ENCODE measurements around the gene LTBR.

LTBR gene

GRCh38 chr12:6367065-6367968 lies 16.6 kb upstream of the LTBR start:
- in situ Hi-C loops (cut with MboI; ENCODE audit: low sequenced_read_pairs) = no loop called here

- in situ Hi-C loops (cut with MboI; ENCODE audit: low sequenced_read_pairs) = no loop called here
Observed at GRCh38 chr12:6367969-6368892, 15.7 kb upstream of the LTBR start.

- in situ Hi-C loops (cut with MboI; ENCODE audit: low sequenced_read_pairs) = no loop called here
Observed at GRCh38 chr12:6368906-6369525, 14.9 kb upstream of the LTBR start.

GRCh38 chr12:6369916-6370575 lies 13.9 kb upstream of the LTBR start:
- in situ Hi-C loops (cut with MboI; ENCODE audit: low sequenced_read_pairs) = no loop called here

GRCh38 chr12:6370576-6370935 lies 13.4 kb upstream of the LTBR start:
- in situ Hi-C loops (cut with MboI; ENCODE audit: low sequenced_read_pairs) = no loop called here

GRCh38 chr12:6370994-6371754 lies 12.8 kb upstream of the LTBR start:
- in situ Hi-C loops (cut with MboI; ENCODE audit: low sequenced_read_pairs) = no loop called here

- in situ Hi-C loops (cut with MboI; ENCODE audit: low sequenced_read_pairs) = no loop called here
Observed at GRCh38 chr12:6372403-6373003, 11.5 kb upstream of the LTBR start.

- in situ Hi-C loops (cut with MboI; ENCODE audit: low sequenced_read_pairs) = no loop called here
Observed at GRCh38 chr12:6373022-6373787, 10.8 kb upstream of the LTBR start.

- in situ Hi-C loops (cut with MboI; ENCODE audit: low sequenced_read_pairs) = no loop called here
Observed at GRCh38 chr12:6374028-6374785, 9.8 kb upstream of the LTBR start.

GRCh38 chr12:6374786-6375160 lies 9.2 kb upstream of the LTBR start:
- in situ Hi-C loops (cut with MboI; ENCODE audit: low sequenced_read_pairs) = no loop called here

- in situ Hi-C loops (cut with MboI; ENCODE audit: low sequenced_read_pairs) = no loop called here
Observed at GRCh38 chr12:6375269-6376078, 8.5 kb upstream of the LTBR start, which contains the start of gene SCNN1A. SCNN1A (minus strand) TSS chr12:6375563; CDS start chr12:6374783, 780 bp downstream.

GRCh38 chr12:6376079-6376869 lies 7.7 kb upstream of the LTBR start:
- in situ Hi-C loops (cut with MboI; ENCODE audit: low sequenced_read_pairs) = no loop called here

GRCh38 chr12:6376870-6377666 lies 6.9 kb upstream of the LTBR start:
- in situ Hi-C loops (cut with MboI; ENCODE audit: low sequenced_read_pairs) = no loop called here

GRCh38 chr12:6377667-6377994 lies 6.3 kb upstream of the LTBR start:
- in situ Hi-C loops (cut with MboI; ENCODE audit: low sequenced_read_pairs) = no loop called here

- in situ Hi-C loops (cut with MboI; ENCODE audit: low sequenced_read_pairs) = no loop called here
Observed at GRCh38 chr12:6378709-6379472, 5.1 kb upstream of the LTBR start.

Data from HL-60/S4 treated with phorbol 12-myristate 13-acetate at 8.2 ng/mL for 4 days and 3 days (cell line).